Measurements from ENCODE around the gene UNC5CL. TPM values are rescaled to one million over a fixed set of nuclear protein-coding genes. Genes with fewer than 3 reads are reported as not detected.

UNC5CL gene
- total RNA-seq, 2 donors from 2014 or later = 0.46 to 1.6 TPM

DNA sequence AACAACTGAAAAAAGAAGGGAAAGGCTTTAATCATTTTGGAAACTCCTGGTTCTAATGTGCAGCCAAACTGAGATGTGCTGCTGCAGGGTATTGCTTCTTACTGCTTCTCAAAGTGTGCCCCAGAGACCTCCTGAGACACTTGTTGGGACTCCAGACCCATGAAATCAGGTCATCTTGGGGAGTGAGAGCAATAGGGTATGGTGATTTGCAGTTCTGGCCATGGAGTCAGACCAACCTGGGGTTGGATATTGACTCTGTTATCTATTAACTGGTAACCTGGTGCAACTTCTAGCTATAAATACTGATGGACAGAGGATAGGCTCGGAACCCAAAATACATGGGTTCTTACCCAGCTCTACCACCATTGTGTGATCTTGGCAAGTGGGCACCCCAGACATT is 7.1 kb upstream of the UNC5CL start:
- no peak overlapping the region for H3K27ac ChIP-seq
- WGBS = 100% methylated on average over 1 of the region's 1 CpG
- H3K4me3 ChIP-seq = no peak overlapping the region
- H3K4me1 ChIP-seq (replicated peaks) = no peaks in the 10 kb centered on the region
- no peaks in the 10 kb centered on the region for H3K27me3 ChIP-seq (replicated peaks; ENCODE audit: insufficient read depth)
- DNase-seq (ENCODE audit: low spot score) = no peak
- no peaks in the 10 kb centered on the region for H3K36me3 ChIP-seq
- H3K9me3 ChIP-seq = no peaks in the 10 kb centered on the region
- intact Hi-C loops (cut with DNase I) = no loop called here
- TF ChIP-seq, protein P1, sequence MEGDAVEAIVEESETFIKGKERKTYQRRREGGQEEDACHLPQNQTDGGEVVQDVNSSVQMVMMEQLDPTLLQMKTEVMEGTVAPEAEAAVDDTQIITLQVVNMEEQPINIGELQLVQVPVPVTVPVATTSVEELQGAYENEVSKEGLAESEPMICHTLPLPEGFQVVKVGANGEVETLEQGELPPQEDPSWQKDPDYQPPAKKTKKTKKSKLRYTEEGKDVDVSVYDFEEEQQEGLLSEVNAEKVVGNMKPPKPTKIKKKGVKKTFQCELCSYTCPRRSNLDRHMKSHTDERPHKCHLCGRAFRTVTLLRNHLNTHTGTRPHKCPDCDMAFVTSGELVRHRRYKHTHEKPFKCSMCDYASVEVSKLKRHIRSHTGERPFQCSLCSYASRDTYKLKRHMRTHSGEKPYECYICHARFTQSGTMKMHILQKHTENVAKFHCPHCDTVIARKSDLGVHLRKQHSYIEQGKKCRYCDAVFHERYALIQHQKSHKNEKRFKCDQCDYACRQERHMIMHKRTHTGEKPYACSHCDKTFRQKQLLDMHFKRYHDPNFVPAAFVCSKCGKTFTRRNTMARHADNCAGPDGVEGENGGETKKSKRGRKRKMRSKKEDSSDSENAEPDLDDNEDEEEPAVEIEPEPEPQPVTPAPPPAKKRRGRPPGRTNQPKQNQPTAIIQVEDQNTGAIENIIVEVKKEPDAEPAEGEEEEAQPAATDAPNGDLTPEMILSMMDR (IDR thresholded peaks at IDR 0.05) = no peak
- TF ChIP-seq POLR2A (IDR thresholded peaks at IDR 0.05) (no peak), POLR2AphosphoS5 (IDR thresholded peaks at IDR 0.05) (no peak)

DNA sequence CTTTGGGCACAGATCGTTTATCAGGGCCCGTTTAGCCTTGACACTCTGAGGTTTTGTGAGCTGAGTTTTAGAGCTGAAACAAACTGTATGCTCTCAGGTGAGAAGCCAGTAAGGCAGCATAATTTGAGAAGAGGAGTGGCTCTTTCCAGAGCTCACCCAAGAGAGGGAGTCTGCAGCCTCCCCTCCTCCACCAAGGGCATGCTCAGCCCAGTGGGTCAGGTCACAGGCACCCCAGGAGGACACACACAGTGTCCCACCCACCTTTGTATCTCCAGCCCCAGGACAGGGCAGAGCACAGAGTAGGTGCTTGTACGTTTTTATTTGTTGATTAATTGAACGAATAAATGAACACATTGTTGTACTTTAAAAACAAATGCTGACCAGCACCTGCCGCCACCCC is 6.6 kb upstream of the UNC5CL start:
- intact Hi-C loops (cut with DNase I) = no loop called here
- H3K4me3 ChIP-seq = no peak overlapping the region
- H3K4me1 ChIP-seq (replicated peaks) = no peaks in the 10 kb centered on the region
- no peaks in the 10 kb centered on the region for H3K36me3 ChIP-seq
- H3K27me3 ChIP-seq (replicated peaks; ENCODE audit: insufficient read depth) = no peaks in the 10 kb centered on the region
- no peak overlapping the region for H3K27ac ChIP-seq
- WGBS = 63% methylated on average over 5 of the region's 5 CpGs
- DNase-seq (ENCODE audit: low spot score) = no peak
- TF ChIP-seq, protein P1 (IDR thresholded peaks at IDR 0.05) = no peak
- TF ChIP-seq POLR2A (IDR thresholded peaks at IDR 0.05) (no peak), POLR2AphosphoS5 (IDR thresholded peaks at IDR 0.05) (no peak)
- no peaks in the 10 kb centered on the region for H3K9me3 ChIP-seq

DNA sequence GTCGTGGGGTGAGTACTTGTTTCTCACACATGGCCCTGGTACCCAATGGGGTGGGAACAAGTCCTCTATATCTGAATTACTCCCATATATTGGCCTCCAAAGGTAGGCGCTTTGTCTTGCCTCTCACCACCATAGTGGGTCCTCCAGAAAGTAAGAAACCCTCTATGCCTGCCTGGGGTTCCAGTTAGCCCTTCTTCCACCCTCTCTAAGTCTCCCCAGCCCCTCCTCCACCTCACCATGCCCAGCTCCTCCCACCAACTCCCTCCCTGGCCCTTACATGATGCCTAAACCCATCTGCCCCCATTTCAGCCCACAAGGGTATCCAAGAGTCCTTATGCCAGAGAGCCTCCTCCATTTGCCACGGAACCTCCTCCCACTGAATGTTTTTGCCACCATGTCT is 4.1 kb upstream of the UNC5CL start:
- no peaks in the 10 kb centered on the region for H3K9me3 ChIP-seq
- DNase-seq (ENCODE audit: low spot score) = no peak
- H3K36me3 ChIP-seq = no peaks in the 10 kb centered on the region
- 96% methylated on average over 3 of the region's 3 CpGs for WGBS
- intact Hi-C loops (cut with DNase I) = no loop called here
- no peak overlapping the region for H3K4me3 ChIP-seq
- no peaks in the 10 kb centered on the region for H3K4me1 ChIP-seq (replicated peaks)
- H3K27ac ChIP-seq = no peak overlapping the region
- no peaks in the 10 kb centered on the region for H3K27me3 ChIP-seq (replicated peaks; ENCODE audit: insufficient read depth)
- no peak for TF ChIP-seq POLR2AphosphoS5 (IDR thresholded peaks at IDR 0.05)
- no peak for TF ChIP-seq POLR2A (IDR thresholded peaks at IDR 0.05)
- TF ChIP-seq, protein P1 (IDR thresholded peaks at IDR 0.05) = no peak

DNA sequence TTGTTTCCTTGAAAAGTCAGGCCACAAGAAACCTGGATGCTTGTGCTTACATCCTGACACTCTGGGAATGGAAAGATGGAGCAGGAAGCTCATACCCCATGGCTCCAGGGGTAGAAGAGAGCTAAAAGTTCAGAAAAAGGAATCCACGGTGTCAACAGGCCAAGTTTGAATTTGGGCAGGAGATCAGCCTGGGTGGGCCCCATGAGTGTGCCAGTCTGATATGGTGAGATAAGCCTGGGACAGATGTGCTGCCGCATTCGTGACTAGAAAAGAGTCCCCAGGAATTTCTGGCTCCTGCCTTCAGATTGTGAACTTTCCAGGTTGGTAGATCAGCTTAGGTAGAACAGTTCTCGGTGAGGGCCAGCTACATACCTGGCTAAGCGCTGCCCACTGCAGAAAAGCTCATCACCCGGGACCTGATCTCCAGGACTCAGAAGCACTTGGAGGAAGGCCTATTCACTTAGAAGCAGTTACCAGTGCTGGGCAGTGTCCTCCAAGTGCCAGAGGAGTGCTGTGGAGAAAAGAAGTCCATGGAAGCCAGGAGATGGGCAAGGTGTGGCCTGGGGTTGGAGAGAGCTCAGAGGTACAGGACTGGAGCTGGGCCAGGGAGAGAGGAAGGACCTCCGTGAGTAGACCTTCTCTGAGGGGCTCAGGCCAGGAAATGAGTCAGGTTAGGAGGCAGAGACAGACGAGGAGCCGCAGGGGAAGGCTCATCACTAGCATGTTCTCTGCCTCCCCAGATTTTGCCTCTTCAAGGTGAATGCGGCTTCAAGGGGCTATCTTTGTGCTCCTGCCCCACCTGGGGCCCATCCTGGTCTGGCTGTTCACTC is 3.4 kb upstream of the UNC5CL start, which contains the start of gene TSPO2:
TSS of gene TSPO2 (plus strand) at position 242 of the 830 bp plus-strand sequence. CDS start at position 761, 519 bp downstream.
- Histone ChIP-seq H3K36me3 (no peaks in the 10 kb centered on the region), H3K27ac (no peak within 1 kb of the TSS), H3K9me3 (no peaks in the 10 kb centered on the region), H3K27me3 (replicated peaks; ENCODE audit: insufficient read depth) (no peaks in the 10 kb centered on the region), H3K4me1 (replicated peaks) (no peaks in the 10 kb centered on the region), H3K4me3 (no peak within 1 kb of the TSS)
- WGBS = 86% methylated on average over 10 of the region's 10 CpGs
- DNase-seq (ENCODE audit: low spot score) = no peak
- intact Hi-C loops (cut with DNase I) = no loop called here
- TF ChIP-seq, protein P1 (IDR thresholded peaks at IDR 0.05) = no peak
- TF ChIP-seq POLR2A (IDR thresholded peaks at IDR 0.05) = no peak
- no peak for TF ChIP-seq POLR2AphosphoS5 (IDR thresholded peaks at IDR 0.05)
